Measurements from ENCODE around the gene NSL1.
"Not testable (repeated sequence)": the region's sequence is repeated elsewhere in the genome, so short reads cannot be mapped to it uniquely, and the experiment has no call there.

NSL1 gene

GRCh38 chr1:212782422-212783154 is 9.0 kb downstream of the NSL1 start:
- DNase-seq: peak; percentile 68

DNA sequence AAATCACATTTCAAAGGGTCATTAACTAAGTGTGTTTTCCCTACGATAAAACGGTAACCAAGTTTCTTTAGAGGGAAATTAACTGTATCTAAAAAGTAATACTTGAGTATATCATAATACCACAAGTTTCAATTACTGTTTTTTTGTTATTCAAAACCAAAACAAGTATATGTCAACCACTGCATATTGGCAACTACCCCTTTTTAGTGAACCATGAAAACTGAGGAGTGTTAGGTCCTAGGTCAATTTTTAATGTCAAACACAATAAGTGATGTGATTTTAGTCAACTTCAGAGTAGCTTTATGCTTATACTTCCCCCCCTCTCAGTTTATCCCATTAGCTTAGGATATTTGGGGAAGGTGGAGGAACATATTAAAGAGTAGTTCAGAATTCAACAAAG is 10.4 kb downstream of the NSL1 start:
- no peak for DNase-seq

DNA sequence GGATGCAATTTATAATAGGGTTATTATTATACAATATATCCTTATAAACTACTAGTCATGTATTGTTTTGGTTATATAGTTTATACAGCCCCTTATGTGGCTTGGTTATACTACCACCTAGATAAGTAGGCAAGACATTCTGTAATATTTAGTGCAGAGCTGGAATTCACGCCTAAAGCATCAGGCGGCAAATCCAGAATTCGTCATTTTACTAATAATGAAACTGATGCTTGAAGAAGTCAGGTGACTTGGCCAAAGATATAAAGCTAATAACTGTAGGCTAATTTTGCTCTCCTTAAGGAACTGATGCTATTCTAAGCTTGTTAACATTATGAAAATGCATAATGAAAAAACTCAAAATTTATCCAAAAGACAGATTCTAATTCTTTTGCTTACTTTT is 10.8 kb downstream of the NSL1 start:
- no peak for DNase-seq

- DNase-seq: not testable (repeated sequence)
Observed at GRCh38 chr1:212779086-212779485, 12.5 kb downstream of the NSL1 start.

GRCh38 chr1:212777151-212777550 is 14.4 kb downstream of the NSL1 start:
- no peak for DNase-seq

- no peak for DNase-seq
Observed at GRCh38 chr1:212775241-212775640, 16.3 kb downstream of the NSL1 start.

GRCh38 chr1:212774584-212774983 is 17.0 kb downstream of the NSL1 start:
- peak; percentile 25 for DNase-seq

DNA sequence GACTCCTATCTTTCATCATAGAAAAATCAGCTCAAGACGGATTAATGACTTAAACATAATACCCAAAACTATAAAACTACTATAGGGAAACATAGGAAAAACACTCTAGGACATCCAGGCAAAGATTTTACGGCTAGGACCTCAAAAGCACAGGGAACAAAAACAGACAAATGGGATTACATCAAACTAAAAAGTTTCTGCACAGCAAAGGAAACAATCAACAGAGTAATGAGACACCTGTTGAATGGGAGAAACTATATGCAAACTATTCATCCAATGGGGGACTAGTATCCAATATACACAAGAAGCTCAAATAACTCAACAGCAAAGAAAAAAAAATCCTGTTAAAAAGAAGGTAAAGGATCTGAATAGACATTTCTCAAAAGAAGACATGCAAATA is 18.6 kb downstream of the NSL1 start:
- no peak for DNase-seq

DNA sequence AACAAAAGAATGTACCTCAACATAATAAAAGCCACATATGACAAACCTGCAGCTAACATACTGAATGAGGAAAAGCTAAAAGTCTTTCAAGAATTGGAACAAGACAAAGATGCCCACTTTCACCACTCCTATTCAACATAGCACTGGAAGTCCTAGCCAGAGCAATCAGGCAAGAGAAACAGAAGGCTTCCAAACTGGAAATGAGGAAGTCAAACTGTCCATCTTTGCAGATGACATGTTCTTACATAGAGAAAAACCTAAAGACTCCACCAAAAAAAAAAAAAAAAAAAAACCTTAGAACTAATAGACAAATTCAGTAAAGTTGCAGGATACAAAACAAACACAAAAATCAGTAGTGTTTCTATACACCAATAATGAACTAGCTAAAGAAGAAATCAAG is 20.2 kb downstream of the NSL1 start:
- no peak for DNase-seq

- DNase-seq: no peak
Observed at GRCh38 chr1:212769459-212770167, 22.0 kb downstream of the NSL1 start.

DNA sequence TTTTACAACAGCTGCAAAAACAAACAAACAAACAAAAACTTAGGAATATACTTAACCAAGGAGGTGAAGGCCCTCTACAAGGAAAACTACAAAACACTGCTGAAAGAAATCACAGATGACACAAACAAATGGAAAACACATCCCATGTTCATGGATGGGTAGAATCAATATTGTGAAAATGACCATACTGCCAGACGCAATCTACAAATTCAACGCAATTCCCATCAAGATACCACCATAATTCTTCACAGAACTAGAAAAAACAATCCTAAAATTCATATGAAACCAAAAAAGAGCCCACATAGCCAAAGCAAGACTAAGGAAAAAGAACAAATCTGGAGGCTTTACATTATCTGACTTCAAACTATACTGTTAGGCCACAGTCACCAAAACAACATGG is 24.8 kb downstream of the NSL1 start:
- not testable (repeated sequence) for DNase-seq

- DNase-seq: not testable (repeated sequence)
Observed at GRCh38 chr1:212764718-212765281, 26.8 kb downstream of the NSL1 start.

GRCh38 chr1:212762839-212763238 is 28.7 kb downstream of the NSL1 start:
- no peak for DNase-seq

DNA sequence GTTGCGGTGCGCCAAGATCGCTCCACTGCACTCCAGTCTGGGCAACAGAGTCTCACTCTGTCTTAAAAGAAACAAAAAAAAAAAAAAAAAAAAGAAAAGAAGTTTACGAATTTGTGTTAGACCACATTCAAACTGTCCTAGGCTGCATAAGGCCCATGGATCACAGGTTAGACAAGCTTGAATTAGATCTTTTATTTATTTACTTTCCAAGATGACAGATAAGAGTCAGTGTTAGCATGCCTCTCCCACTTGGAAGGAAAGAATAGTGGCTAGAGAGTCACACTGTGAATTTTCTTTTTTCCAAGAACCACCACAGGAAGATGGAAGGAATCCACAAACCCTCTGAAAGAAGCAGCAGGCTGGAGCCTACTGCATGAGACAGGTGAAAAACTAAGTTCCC is 29.3 kb downstream of the NSL1 start:
- no peak for DNase-seq

DNA sequence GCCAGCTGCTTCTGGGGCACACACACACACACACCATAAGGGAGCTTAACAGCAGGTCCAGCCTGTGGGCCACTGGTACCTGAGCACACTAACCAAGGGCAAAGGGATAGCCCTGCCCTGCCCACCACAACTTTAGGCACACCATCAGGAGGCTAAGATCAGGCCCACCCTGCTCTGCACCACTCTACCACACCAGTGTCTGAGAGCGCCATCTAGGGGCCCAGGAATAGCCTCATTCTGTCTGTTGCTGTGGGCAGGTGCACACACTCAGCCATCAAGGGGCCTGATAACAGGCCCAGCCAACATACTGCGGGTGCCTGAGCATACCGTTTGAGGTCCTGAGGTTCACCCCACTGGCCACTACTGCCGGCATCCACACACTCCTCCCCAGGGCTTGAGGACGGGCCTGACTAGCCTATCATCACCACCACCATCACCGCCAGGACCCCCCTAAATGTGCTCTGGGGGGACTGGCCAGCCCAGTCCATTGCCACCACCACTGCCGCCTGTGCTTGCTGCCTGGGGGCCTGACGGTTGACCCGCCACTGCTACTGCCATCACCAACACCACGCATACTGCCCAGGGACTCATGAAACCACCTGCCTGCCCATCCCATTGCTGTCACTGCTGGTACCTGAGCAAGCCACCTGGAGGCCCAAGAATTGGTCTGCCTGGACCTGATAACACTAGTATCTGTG is 31.3 kb downstream of the NSL1 start:
- peak; percentile 33 for DNase-seq

DNA sequence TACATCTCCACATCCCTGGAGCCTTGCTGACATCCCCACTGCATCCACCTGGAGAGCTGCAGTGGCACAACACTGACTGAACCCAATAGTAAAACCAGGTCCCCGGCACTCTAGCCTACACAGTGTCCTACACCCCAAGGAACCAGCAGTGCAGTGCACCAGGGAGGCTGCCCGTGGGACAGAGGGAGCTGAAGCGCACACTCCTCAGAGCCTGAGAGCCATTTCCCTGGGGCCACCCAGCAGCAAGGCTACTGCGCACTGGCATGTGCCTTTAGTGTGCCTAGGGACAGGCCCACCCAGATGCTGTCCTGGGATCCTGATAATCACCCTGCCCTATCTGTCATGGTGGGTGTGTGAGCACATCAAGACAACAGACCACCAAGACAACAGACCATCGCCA is 31.9 kb downstream of the NSL1 start:
- no peak for DNase-seq

DNA sequence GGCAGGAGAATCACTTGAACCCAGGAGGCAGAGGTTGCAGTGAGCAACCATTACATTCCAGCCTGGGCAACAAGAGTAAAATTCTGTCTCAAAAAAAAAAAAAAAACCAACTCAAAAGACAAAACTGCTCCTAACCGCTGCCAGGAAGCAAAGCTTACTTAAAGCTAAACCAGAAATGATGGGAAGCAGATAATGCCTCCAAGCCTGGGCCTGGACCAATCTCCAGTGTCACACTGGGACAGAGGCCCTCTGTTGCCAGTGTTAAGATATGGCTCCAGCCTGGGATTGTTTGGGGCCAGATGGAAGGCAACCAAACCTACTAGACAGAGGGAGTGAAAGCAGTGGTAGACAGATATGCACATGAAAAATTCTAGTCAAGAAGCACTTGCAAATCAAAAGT is 36.9 kb downstream of the NSL1 start:
- no peak for DNase-seq

GRCh38 chr1:212754193-212754592 is 37.4 kb downstream of the NSL1 start:
- DNase-seq: no peak

DNA sequence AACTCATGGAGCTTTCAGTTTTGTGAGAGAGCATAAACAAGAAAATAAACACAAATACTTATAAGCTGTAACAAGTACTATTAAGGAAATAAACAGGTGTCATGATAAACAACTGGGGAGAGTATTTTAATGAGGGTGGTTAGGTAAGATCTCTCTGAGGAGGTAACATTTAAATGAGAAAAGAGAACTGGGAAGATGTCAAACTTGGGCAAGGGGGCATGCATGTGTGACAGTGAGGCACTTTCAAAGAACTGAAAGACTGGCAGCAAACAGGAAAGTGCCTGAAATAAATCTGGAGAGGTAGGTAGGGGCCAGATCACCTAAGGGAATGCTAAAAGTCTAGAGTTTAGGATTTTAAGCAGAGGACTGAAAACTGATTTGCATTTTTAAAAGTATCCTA is 37.8 kb downstream of the NSL1 start:
- no peak for DNase-seq

DNA sequence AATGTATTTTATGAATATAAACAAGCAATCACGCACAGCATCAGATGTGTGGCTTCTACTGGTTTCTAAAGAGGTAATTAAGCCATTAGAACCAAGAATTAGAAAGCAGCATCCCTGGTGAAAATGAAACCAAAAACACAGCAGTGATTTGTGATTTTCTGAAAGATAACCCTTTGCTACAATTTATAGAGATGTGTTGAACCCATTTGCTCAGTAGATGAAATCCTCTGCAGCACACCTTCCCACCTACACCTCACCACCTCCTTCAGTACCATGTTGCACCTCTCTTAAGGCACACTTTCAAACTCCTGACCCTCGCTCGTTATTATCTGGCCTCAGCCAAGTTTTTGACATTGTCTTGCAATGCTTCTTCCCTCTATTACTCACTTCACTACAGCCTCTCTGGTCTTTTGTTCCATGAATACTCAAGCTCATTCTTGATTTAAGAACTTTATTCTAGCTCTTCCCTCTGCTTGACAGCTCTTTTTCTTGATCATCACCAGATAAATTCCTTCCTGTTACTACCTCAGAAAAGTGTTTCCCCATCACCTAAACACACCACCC is 38.6 kb downstream of the NSL1 start:
- DNase-seq: no peak

DNA sequence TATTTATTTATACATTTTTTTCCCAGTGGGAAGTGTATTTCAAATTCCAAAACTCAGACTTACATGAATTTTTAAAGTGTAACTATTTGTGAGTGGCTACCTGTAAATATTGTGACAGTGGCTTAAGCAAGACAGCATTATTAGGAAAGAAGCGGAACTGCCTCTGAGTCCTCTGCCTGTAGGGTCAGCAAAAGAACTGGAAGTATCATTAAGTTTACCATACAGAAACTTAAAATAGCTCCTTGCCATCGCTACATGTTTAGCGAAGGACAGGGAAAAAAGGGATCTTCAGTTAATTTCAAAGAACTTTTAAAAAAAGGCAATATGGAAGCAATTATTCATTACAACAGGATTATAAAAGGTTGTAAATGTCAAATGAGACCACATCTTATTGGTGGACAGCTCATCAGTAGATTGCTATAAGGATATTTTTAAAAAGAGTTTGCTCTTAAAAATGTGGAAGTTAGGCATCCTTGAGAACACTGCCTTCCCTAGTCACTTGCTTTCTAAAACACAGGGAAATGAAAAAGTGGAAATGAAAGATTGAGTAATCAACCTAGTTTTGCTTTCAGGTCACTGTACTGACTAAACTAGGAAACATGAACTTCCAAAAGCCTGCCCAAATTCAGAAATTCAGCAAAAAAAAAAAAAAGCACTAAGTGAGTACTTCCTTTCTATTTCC is 39.2 kb downstream of the NSL1 start:
- DNase-seq: peak; percentile 34

- peak; percentile 70 for DNase-seq
Observed at GRCh38 chr1:212749821-212750535, 41.6 kb downstream of the NSL1 start.

Measured in HCEC 1CT (cell line).